Activated T-cell treated with anti-CD3 and anti-CD28 coated beads for 4 hours (primary cell): ENCODE measurements around the gene CNOT2.

Experiments
- DNase-seq: peaks from one replicate; pipeline ENCODE4 v3.0.0-alpha.2; 2020

CNOT2 gene

GRCh38 chr12:70251661-70252060 is 8.4 kb downstream of the CNOT2 start:
- no peak for DNase-seq

DNA sequence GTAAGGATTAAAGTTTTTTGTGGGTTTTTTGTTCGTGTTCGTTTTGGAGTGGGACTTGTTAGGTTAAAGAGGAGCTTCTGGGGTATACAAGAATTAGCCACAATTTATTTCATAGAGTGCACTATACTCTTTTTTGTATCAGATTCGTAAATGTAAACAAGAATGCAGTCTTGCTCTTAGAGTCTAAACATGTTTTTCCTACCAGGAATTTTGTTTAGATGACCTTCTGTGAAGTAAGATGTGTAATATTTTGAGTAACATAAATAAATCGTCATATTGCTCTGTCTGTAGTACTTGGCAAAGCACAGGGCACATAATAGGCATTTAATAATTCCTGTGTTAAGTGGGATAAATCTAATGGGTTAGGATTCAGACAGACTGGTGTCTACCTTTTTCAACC is 9.6 kb downstream of the CNOT2 start:
- DNase-seq: no peak

DNA sequence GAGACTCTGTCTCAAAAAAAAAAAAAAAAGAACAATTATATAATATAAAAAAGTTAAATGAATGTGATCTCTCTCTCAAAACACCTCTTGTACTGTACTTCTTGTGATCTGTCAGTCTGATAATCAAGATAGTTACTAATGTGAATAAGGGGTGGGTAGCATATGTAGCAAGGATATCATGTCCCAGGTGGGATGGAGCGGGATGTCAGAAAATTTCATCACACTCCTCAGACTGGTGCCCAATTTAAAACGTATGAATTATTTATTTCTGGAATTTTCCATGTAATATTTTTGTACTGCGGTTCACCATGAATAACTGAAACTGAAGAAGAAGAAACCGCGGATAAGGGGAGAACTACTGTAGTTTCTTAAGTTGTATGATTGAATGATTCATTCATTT is 11.0 kb downstream of the CNOT2 start:
- DNase-seq: no peak

DNA sequence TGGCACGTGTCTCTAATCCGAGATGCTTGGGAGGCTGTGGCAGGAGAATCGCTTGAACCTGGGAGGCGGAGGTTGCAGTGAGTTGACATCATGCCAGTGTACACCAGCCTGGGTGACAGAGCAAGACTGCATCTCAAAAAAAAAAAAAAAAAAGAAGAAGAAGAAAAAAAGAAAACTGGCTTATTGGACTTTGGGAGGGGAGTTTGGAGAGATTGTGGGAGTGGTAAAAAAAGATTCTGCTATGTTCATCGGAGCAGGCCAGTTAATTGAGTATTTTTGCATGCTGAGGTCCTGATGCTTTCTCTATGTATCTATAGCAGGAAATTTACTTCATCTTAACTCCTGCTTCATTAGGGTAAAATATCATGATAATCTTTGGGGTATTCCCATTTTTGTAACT is 11.6 kb downstream of the CNOT2 start:
- no peak for DNase-seq

DNA sequence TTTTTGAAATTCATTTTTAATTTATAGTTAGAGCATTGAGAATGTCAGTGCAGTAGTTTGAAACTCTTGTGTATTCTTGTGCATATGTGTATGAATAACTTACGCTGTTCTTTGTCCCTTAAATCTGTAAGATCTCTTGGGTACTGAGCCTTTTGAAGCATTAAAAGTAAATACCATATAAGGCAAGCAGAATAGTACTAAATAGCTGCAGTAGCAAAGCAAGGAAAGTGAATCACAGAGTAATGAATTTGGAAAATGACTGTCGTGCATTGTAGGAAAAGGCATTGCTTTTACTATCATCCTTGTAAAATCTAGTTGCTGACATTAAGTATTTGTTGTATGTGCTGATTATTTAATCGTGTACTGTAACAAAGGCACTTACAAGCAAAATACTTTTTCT is 12.1 kb downstream of the CNOT2 start:
- DNase-seq: no peak

DNA sequence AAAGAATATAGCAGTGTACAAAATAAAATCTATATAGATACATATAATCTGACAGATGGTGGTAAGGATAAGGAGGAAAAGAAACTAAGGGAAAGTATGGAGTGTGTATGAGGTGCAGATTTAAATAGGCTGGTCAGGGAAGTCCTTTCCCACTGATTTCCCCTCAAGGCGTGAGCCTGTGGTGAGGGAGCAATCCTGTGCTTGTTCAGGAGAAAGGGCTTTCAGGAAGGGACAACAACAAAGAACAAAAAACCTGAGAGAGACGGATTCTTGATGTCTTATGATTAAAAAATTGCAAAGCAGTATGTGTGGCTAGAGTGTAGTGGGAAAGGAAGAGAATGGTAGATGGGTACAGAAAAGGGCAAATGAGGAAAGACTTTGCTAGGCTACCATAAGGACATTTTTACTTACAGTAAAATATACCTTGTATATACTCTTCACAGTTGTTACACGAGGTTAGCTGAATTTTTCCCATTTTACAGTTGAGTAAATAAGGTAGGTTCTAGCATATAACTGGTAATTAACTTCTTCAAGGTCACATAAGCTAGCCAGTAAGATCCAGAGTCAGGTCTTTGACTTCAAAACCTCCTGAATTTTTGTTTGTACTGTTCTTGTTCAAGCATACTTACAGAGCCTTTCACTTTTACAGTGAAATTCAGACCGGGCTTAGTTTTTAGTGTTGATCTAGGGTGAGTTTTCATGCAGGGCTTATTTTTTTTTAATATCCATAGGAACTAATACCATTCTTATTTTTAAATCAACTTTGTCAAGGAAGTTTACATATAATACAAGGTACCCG is 15.6 kb downstream of the CNOT2 start:
- DNase-seq: no peak

GRCh38 chr12:70260646-70261045 is 17.4 kb downstream of the CNOT2 start:
- no peak for DNase-seq

DNA sequence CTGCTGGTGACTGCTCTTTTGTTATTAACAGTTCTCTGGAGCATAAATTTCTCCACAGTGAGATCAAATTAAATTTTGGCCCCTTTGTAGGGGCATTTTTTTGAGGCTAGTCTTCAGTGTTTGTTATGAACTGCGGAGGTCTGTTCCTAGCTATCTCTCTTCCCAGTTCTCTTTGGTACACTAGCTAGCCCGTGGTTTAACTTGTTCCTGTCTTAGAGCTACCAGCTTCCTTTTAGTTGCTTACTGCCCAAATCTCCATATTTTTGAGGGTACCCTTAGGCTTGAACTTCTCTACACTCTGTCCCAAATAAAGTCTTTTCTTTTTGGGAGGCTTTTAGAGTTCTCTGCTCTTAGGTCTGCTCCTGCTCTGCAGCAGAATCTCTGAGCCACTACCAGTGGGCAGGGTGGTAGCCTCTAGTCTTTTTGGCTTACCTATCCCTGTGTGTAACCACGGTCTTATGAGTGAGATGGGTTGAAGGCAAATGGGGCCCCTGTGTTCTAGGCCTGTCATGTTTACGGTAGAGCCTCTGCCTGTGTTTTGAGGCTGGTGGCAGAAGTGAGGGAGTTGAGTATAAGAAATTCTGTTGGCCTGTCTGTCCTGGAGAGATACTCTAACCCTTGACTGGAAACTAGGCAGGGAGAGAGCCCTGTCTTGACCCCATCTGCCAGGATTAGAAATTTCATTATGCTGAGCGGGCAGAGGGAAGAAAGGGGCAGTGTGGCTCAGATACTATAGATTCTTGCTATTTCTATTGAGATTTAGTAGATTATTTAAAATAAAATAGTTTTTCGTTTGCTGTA is 21.0 kb downstream of the CNOT2 start:
- no peak for DNase-seq

DNA sequence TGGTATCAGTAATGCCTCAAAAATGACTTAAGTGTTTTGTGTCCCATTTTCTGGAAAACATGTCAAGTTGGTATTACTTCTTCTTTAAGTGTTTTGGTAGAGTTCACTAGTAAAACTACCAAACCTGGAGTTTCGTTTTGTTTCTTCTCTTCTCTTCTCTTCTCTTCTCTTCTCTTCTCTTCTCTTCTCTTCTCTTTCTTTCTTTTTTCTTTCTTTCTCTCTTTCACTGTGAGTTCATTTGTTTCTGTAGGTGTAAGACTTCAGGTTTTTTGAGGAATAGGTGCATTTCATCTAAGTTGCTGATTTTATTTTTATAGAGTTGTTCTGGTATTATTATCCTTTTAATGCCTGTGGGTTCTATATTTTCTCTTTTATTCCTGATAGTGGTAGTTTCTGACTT is 21.9 kb downstream of the CNOT2 start:
- DNase-seq: no peak

DNA sequence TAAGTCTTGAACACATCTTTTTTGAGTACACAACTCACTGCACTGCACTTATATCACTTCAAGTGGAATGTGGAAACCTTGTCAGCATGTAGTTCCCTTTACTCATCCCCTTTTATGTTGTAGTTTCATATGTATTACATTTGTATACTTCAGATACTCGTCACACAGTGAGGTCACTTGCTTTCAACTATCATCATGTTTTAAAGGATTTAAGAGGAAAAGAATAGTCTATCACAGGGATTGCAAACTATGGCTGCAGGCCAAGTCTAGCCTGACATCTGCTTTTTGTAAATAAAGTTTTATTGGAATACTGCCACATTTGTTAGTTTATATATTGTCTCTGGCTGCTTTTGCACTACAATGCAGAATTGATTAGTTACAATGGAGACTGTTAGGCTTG is 24.3 kb downstream of the CNOT2 start:
- no peak for DNase-seq

DNA sequence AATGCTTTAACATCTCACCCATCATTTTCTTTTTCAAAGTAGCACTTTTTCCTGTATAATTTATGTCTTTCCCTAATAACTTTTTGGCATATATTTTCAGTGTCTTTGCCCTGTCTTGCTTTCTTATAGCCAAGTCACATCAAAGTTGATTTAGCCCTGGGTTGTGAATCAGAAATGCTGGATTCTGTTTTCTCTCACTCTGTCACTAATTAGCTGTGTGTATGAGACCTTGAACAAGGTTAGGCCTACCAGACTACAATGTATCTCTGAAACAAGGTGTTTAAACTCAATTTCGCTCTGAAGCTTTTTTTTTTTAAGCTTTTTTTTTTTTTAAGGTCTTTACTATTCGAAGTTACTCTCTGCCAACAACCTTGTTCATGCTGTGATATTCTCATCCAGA is 25.7 kb downstream of the CNOT2 start:
- DNase-seq: no peak

GRCh38 chr12:70270108-70270507 is 26.9 kb downstream of the CNOT2 start:
- DNase-seq: no peak

GRCh38 chr12:70271025-70271424 is 27.8 kb downstream of the CNOT2 start:
- no peak for DNase-seq

DNA sequence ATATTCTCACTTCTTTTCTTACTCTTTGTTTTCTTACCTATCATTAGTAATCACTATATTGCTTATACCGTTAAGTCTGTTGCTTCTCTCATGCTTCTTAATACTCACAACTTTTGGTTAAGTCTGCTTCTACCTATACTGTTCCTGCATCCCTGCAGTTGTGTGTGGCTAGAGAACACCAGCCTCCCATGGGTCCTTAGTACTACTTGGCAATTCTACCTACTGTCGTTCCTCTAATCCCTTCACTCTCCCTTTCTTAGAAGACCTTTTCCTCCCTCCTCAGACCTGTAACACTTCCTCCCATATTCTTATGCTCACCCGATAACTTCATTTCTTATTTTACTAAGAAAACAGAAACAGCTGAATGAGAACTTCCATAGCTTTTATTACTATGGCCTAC is 29.3 kb downstream of the CNOT2 start:
- DNase-seq: no peak

- no peak for DNase-seq
Measured at GRCh38 chr12:70275045-70275444, 31.8 kb downstream of the CNOT2 start.

DNA sequence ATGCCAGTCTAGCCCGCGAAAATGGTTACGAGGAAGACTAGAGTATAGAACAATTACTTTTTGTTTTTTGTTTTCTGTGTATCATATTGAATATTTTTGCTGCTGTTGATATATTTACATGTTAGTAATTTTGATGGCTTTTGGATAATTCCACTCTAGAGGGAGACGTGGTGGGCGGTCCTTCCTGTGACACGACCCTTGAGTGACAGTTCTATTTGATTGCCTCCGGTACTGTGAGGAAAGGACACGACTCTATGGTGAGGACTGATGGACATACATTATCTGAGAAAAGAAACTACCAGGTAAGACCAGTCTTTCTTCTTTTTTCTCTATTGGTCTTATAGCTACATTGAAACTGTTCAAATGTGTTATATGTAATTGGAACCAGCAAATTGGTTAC is 34.7 kb downstream of the CNOT2 start:
- no peak for DNase-seq

GRCh38 chr12:70278945-70279344 is 35.7 kb downstream of the CNOT2 start:
- no peak for DNase-seq

DNA sequence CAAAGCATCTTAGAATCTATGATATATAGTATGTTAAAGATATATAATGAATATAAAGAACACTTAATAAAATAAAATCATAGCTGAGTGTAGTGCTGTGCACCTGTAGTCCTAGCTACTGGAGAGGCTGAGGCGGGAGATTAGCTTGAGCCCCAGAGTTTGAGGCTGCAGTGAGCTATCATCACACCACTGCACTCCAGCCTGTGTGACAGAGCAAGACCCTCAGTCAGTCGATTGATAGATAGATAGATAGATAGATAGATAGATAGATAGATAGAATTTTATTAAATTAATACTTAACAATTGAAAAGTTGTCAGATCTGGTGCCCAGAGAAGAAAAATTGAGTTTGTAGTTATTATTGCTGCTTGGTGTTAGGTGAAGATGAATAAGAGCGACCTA is 40.0 kb downstream of the CNOT2 start:
- no peak for DNase-seq

GRCh38 chr12:70288817-70289216 is 45.6 kb downstream of the CNOT2 start:
- DNase-seq: no peak

DNA sequence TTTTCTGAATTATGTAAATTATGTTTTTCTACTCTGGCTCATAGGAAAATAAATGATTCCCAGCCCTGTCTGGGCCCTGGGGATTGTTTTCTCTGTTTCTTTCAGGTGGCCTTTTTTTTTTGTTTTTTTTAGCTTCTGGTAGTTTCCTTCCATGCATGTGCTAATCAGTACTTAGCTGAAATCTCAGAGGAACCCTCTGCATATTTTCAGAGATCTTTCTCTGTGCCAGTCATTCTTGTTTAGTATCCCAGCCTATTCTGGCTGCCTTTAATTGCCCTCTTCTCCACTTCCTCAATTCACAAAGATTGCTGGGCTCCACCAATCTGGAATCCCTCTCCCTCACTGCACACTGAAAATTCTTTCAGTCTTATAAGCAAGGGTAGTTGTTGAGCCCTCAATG is 46.9 kb downstream of the CNOT2 start:
- no peak for DNase-seq

DNA sequence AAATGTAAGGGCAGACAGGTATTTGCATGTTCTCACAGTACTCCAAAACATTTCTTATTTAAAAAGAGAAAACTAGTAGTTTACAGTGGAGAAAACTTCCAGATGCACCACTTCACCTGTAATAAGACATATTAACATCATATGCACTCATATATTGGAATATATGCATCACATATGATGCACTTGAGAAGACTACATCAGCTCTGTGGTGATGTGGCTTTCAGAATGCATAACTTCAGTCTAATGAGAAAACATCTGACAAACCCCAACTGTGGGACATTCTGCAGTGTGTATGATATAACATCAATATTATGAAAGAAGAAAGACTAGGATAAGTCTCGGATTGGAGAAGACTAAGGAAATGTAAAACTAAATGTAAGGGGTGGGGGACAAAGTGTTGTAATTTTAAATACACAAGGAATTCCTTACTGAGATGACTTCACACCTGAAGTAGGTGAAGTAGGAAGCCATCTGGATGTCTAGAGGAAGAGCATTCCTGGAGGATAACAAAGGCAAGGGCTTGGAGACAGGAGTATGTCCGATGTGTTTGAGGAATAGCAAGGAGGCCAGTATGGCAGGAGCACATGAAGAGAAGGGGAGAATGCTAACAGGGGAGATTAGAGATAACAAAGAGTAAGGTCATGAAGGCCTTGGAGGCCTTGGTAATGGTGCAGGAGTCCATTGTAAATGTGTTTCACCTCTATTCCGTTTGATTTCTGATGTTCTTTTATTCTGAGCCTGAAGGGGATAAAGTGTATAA is 49.0 kb downstream of the CNOT2 start:
- DNase-seq: no peak

- DNase-seq: peak; percentile 36
Measured at GRCh38 chr12:70304684-70305555, 61.7 kb downstream of the CNOT2 start.

GRCh38 chr12:70305794-70306193 is 62.6 kb downstream of the CNOT2 start:
- no peak for DNase-seq
